IPS DF 4.7 (cell line): ENCODE measurements around the gene CRYBG3.

Experiments
- DNase-seq: peaks from one replicate; pipeline ENCODE4 v3.0.0-alpha.2; 2013; ENCODE audit warnings: low spot score; ENCODE audit errors: extremely low read depth

CRYBG3 gene

GRCh38 chr3:97971679-97972567 is 150.1 kb downstream of the CRYBG3 start, which contains the start of gene RIOX2:
RIOX2 (minus strand) TSS chr3:97972431; CDS start chr3:97967593, 4,838 bp downstream.
- DNase-seq, result no peak

DNA sequence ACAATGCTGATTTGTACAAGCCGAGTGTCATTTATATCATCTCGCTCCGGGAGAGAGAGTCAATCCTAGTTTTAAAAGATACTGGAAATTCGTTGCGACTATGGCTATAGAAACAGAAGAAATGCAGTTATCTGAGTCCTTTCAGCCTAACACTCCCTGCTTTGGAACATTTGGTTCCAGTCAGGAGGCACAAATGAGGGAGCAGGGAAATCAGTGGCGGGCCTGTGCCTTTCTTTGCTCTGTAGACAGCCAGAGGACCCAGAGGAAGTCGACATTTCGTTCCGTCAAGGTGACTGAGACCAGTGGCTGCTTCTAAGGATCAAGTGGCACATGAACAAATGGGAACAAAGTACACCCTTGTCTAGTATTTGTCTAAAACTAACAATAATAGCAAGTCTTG is 151.2 kb downstream of the CRYBG3 start:
- DNase-seq, result no peak

DNA sequence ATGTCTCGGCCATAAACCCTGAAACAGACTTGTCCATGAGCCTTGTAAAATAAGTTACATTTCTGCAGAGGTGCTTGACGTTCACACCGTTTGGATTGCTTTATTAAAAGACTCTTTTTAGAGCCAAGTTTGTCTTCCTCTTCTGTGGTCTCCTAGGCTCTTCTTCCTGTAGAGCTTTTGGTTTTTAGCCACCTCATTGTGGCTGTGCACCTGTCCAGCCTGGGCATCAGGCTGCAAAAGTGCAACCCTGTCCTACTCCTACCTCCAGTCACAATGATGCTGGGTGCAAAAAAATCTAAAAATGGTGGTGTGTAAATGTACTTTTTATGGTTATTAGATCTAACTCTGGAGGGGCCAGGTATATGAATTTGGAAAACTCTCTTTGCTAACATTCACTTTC is 153.2 kb downstream of the CRYBG3 start:
- DNase-seq, result no peak

DNA sequence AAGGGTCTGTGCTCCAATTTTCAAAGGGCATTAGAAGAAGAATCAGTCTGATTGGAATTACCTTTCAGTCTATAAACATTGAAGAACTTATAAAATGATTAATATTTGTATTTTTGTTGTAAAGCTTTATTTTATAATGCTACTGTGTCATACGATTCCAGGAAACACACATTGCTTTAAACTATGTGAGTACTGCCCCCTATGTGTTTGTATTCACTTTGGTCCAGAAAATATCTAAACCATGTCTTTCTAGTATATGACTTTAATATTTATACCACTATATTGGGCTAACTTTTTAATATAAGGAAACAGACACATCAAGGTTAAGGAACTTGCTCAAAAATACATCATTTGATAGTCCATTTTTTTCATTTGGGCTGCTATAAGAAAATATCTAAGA is 153.7 kb downstream of the CRYBG3 start:
- no peak for DNase-seq

DNA sequence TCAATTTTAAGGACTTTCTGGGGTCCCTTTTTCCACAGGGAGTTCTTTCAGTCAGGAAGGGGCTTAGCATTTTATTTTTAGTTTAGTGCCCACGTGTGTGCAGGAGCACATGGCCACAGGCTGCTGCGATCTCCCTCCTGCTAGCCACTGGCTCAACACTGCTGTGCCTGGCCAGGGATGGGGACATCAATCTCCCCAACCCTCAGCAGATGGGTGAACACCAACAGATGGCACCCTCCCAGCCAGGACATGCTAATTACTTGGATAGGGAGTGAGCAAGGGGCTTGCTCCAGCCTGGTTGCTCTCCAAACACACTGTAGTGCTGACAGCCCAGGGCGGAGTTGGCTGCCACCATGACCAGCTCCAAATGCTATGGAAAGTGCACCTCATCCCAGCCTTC is 157.8 kb downstream of the CRYBG3 start:
- DNase-seq, result no peak

GRCh38 chr3:97981886-97982285 is 160.1 kb downstream of the CRYBG3 start:
- no peak for DNase-seq

DNA sequence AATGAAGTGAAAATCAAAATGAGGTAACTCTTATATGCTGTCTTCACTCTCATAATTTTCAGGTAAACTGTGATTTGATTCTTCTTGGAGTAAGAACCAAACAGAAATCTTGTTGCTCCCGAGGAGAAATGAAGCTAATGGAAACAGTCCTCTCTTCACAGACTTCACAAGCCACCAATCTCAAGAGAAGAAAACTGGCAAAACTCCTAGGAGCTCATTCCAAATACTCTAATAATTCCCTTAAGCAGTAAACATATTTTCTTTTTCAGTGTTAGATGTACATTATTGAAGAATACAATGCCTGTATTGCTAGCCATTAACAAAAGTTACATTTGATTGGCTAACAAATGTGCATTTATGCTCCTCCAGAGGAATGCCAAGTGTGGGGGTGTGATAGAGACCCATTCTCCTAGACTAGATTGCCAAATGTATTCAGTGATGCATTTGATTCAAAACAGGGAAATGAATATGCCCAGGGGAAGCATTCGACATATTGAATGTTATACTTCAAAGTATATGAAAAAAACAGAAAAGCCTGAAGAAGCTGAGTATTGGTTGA is 162.2 kb downstream of the CRYBG3 start:
- no peak for DNase-seq

- DNase-seq, result no peak
These were observed 165.5 kb downstream of the CRYBG3 start for GRCh38 chr3:97987306-97987705.

DNA sequence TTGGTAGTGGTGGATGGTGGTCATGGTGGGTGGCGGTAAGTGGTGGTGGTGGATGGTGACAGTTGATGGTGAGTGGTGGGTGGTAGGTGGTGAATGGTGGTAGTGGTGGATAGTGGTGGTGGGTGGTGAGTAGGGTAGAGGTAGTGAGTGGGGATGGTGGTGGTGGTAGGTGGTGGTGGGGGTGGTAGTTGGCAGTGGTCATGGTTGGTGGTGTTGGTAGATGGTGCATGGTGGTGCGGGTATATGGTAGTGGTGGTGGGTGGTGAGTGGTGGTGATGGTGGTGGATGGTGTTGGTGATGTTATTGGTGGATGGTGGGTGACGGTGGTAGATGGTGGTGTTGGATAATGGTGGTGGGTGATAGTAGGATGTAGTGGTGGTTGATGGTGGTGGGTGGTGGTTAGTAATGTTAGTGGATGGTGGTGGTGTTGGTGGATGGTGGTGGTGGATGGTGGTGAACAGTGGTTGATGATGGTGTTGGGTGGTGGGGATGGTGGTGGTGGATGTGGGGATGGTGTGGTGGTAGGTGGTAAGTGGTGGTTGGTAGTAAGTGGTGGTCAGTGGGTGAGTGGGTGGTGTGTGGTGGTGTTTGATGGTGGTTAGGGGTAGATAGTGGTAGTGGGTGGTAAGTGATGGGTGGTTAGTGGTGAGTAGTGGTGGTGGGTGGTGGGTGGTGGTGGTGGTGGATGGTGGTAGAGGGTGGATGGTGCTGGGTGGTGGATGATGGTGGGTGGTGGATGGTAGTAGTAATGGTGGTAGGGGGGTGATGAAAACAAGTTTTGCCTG is 167.2 kb downstream of the CRYBG3 start:
- no peak for DNase-seq

GRCh38 chr3:97990624-97991292 is 168.9 kb downstream of the CRYBG3 start:
- no peak for DNase-seq

GRCh38 chr3:97991293-97991682 is 169.5 kb downstream of the CRYBG3 start:
- no peak for DNase-seq

GRCh38 chr3:97992547-97993173 is 170.8 kb downstream of the CRYBG3 start:
- no peak for DNase-seq

- no peak for DNase-seq
These were observed 171.7 kb downstream of the CRYBG3 start for GRCh38 chr3:97993526-97993925.

GRCh38 chr3:97994328-97994945 is 172.6 kb downstream of the CRYBG3 start:
- DNase-seq, result no peak
